K562 (cell line): ENCODE measurements around the gene METTL24. TPM values are rescaled to one million over a fixed set of nuclear protein-coding genes. Genes with fewer than 3 reads are reported as not detected.
"Not testable (repeated sequence)": the region's sequence is repeated elsewhere in the genome, so short reads cannot be mapped to it uniquely, and the experiment has no call there.

Experiments
- ATAC-seq: fragments of 200-7000 bp; cut with Tn5 transposase; 3 replicates; pipeline ENCODE4 v1.9.1; 2020; ENCODE audit warnings: moderate library complexity
- BruUV-seq: library from RNA; stranded (reverse); fragments of 400-500 nt; replicated peaks from 2 replicates; lab custom pipeline; 2021; lab: Mats Ljungman, UMichigan
- CTCF ChIA-PET: fragments of 300-600 bp; formaldehyde crosslinking; extraction: SDS; loops from one replicate; lab custom pipeline; 2021; ENCODE audit warnings: low intra/inter-chr PET ratio; lab: Yijun Ruan, JAX
- POLR2A ChIA-PET: fragments of 300-600, 350-650 bp; sonication (Branson Sonifier 250); formaldehyde crosslinking; extraction: SDS; loops from one replicate; lab custom pipeline; 2021; ENCODE audit warnings: antibody characterized with exemption, inconsistent platforms; lab: Yijun Ruan, JAX
- DNase-seq, 4 experiments: peaks; one replicate each; pipeline versions ENCODE4 v3.0.0 to v3.0.0-alpha.2; 2011 to 2018; ENCODE audit warnings: low spot score in 3 of 4, mixed read lengths in 3 of 4; ENCODE audit errors: extremely low read depth in 1 of 4
- FAIRE-seq: peaks from 2 replicates; lab custom pipeline; 2011; peaks lifted over from hg19 to GRCh38; lab: Jason Lieb, UNC
- H2AFZ ChIP-seq: 2 replicates; pipeline ENCODE4 v1.6.0; 2011; ENCODE audit warnings: low read depth, low read length, control low read depth, inconsistent platforms
- H3K27ac ChIP-seq: fragments of 200-600 bp; 3 replicates; pipeline ENCODE4 v1.8.0; 2011; ENCODE audit warnings: low read depth, mild to moderate bottlenecking, control low read depth, inconsistent platforms, low read length, moderate library complexity, mixed read lengths; ENCODE audit errors: extremely low read depth
- H3K27me3 ChIP-seq, 2 experiments: fragments of 300-600 bp in 1 of 2; 2 replicates in 1 of 2; 3 replicates in 1 of 2; pipeline versions ENCODE4 v1.6.0 to v1.8.0; 2011; ENCODE audit warnings: inconsistent platforms in 2 of 2, low read length in 2 of 2, mild to moderate bottlenecking in 1 of 2, mixed read lengths in 1 of 2, moderate library complexity in 1 of 2; ENCODE audit not compliant: control insufficient read depth in 2 of 2, insufficient read depth in 2 of 2
- H3K36me3 ChIP-seq: fragments of 300-600 bp; 3 replicates; pipeline ENCODE4 v1.8.0; 2011; ENCODE audit warnings: mild to moderate bottlenecking, low read length, inconsistent platforms; ENCODE audit not compliant: control insufficient read depth, insufficient read depth
- H3K4me1 ChIP-seq, 2 experiments: fragments of 200-600 bp in 1 of 2; replicated peaks in 1 of 2; 2 replicates in 1 of 2; 3 replicates in 1 of 2; pipeline versions ENCODE4 v1.5.1 to v1.8.0; 2011; ENCODE audit warnings: inconsistent platforms in 2 of 2, low read length in 2 of 2, mild to moderate bottlenecking in 1 of 2, mixed read lengths in 1 of 2, moderate library complexity in 1 of 2; ENCODE audit not compliant: control insufficient read depth in 2 of 2, insufficient read depth in 2 of 2
- H3K4me2 ChIP-seq: 2 replicates; pipeline ENCODE4 v1.6.1; 2011; ENCODE audit warnings: low read length, control low read depth, inconsistent platforms, mixed read lengths; ENCODE audit not compliant: insufficient read depth
- H3K4me3 ChIP-seq: fragments of 200-600 bp; sonication (generic), shearing (Covaris generic); 2 replicates; pipeline ENCODE4 v1.5.1; 2016; ENCODE audit warnings: control low read depth, inconsistent platforms
- H3K79me2 ChIP-seq: fragments of 200-600 bp; 3 replicates; pipeline ENCODE4 v1.8.0; 2011; ENCODE audit warnings: low read length, inconsistent platforms; ENCODE audit not compliant: control insufficient read depth, insufficient read depth
- H3K9ac ChIP-seq, 2 experiments: 2 replicates each; pipeline versions ENCODE4 v1.6.0 to v1.6.1; 2011; ENCODE audit warnings: low read depth in 2 of 2, low read length in 2 of 2, control low read depth in 1 of 2, inconsistent platforms in 1 of 2, mild to moderate bottlenecking in 1 of 2, mixed read lengths in 1 of 2; ENCODE audit not compliant: insufficient read depth in 1 of 2
- H3K9me1 ChIP-seq: one replicate; pipeline ENCODE4 v1.6.0; 2011; ENCODE audit warnings: inconsistent platforms, mild to moderate bottlenecking, low read length, moderate library complexity; ENCODE audit not compliant: control insufficient read depth, insufficient read depth
- H3K9me3 ChIP-seq: replicated peaks from 2 replicates; pipeline ENCODE4 v1.5.1; 2011; ENCODE audit warnings: low read depth, low read length, inconsistent platforms; ENCODE audit not compliant: control insufficient read depth, insufficient read depth
- H4K20me1 ChIP-seq: replicated peaks from 2 replicates; pipeline ENCODE4 v1.6.1; 2011; ENCODE audit warnings: low read length, inconsistent platforms, mixed read lengths; ENCODE audit not compliant: control insufficient read depth, insufficient read depth
- CEBPG ChIP-seq, 3 experiments: fragments of 200-800 bp in 1 of 3; sonication (Bioruptor generic) in 1 of 3; sonication (generic) in 1 of 3; formaldehyde crosslinking in 1 of 3; IDR thresholded peaks in 2 of 3; conservative IDR thresholded peaks in 1 of 3; 2 replicates each; pipeline versions ENCODE4 v1.6.1 to v1.8.0; 2016 to 2022; ENCODE audit warnings: missing compliant biosample characterization in 2 of 3, missing genetic modification characterization in 2 of 3, mild to moderate bottlenecking in 1 of 3, missing genetic modification reagents in 1 of 3
- DMBX1 ChIP-seq: fragments of 250-450 bp; sonication (Bioruptor Pico); IDR thresholded peaks from 2 replicates; pipeline ENCODE4 v1.8.0; 2022; ENCODE audit warnings: inconsistent platforms, mild to moderate bottlenecking, moderate library complexity, borderline replicate concordance
- RHOXF2B ChIP-seq: fragments of 250-450 bp; sonication (Bioruptor Pico); conservative IDR thresholded peaks from 2 replicates; pipeline ENCODE4 v1.5.1; 2021
- SMARCB1 ChIP-seq: IDR thresholded peaks from 2 replicates; pipeline ENCODE4 v1.6.1; 2011; ENCODE audit warnings: improper control_type of control experiment, low read depth; ENCODE audit not compliant: insufficient read length
- STAT5A ChIP-seq: IDR thresholded peaks from 2 replicates; pipeline ENCODE4 v1.6.1; 2012; ENCODE audit warnings: low read length, inconsistent platforms, borderline replicate concordance
- STAT5B ChIP-seq: fragments of 250-450 bp; sonication (Bioruptor Pico); IDR thresholded peaks from 2 replicates; pipeline ENCODE4 v1.8.0; 2021; ENCODE audit warnings: mild to moderate bottlenecking, inconsistent platforms
- WGBS: fragments of 100-300 bp; shearing (Covaris generic); methylation state at CpG from one replicate; pipeline ENCODE4 v1.1.6; 2016; ENCODE audit warnings: low coverage, mixed read lengths; ENCODE audit not compliant: insufficient coverage; ENCODE audit errors: missing lambda C conversion rate; 5-methylcytosine and 5-hydroxymethylcytosine counted together
- in situ Hi-C: fragments of 300-500 bp; cut with MboI; formaldehyde crosslinking; loops from 4 replicates; pipeline ENCODE4 v1.15.0; 2018; ENCODE audit warnings: inconsistent platforms, mixed read lengths
- intact Hi-C: fragments of 100-400 bp; cut with micrococcal nuclease; formaldehyde crosslinking; loops from 2 replicates; pipeline ENCODE4 v1.14.2; 2022
- polyA plus RNA-seq, 8 experiments: library from polyadenylated mRNA; depleted of rRNA in 4 of 8; stranded (reverse) in 5 of 8; unstranded in 3 of 8; fragments of >200 nt; fragmentation: Nextera tagmentation in 2 of 8; fragmentation: Illumina TruSeq in 1 of 8; extraction: Ambion mirVana in 2 of 8; extraction: Trizol in 1 of 8; gene quantifications; 2 replicates each; pipeline versions ENCODE4 v1.2.1 to v1.2.3, GENCODE V29; 2011 to 2014; ENCODE audit warnings: inconsistent platforms in 1 of 8, missing spikeins in 1 of 8
- total RNA-seq, 7 experiments: library from RNA; depleted of rRNA in 6 of 7; stranded (reverse); fragments of >200 nt in 6 of 7; fragmentation: Illumina TruSeq in 2 of 7; extraction: Trizol in 2 of 7; gene quantifications; 2 replicates each; pipeline versions ENCODE4 v1.2.1 to v1.2.3, GENCODE V29; 2011 to 2021; ENCODE audit warnings: low replicate concordance in 1 of 7
- TF ChIP-seq, protein P1 (sequence below): fragments of 450-650 bp; IDR thresholded peaks from 2 replicates; pipeline ENCODE4 v1.6.1; 2016; ENCODE audit warnings: borderline replicate concordance

METTL24 gene
- total and polyA plus RNA-seq, 9 of the 15 experiments (the other 6 are each of a cell fraction or from before 2014, with no cell fraction given), result not detected

DNA sequence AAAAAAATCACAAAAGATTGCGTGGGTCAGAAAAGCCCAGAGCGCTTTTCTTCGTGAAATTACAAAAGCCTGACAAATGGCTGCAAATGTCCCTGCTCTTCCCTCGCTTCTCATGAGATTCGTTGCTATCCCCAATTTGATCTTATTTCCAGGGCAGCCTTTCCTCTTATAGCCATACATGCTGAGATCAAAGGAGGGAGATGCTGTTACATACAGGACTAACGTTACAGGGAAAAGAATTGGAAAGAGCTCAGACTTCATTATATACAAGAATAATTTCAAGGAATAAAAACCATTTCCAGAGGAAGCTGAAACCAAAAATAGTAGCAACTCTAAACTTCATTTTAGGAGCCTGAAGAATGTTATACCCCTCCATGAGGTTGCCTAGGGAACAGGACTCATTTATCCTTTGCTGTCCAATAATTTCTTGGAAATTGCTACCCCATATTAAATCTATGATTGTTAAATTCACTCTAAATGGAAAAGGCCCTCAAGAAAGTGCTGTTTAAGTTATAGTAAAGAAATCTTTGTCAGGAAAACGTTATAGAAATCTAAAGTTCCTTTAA is 81.0 kb downstream of the METTL24 start:
- no peaks in the 10 kb centered on the region for H3K4me1 ChIP-seq
- no peaks in the 10 kb centered on the region for H3K36me3 ChIP-seq
- no peak for TF ChIP-seq CEBPG (CRISPR knock-in tag; IDR thresholded peaks at IDR 0.05)
- TF ChIP-seq CEBPG (tag; conservative IDR thresholded peaks at IDR 0.05 in 1 of 2, IDR thresholded peaks at IDR 0.05 in 1 of 2), result no peak
- no peak for TF ChIP-seq DMBX1 (CRISPR knock-in tag)
- no peak for TF ChIP-seq RHOXF2B (CRISPR knock-in tag)
- no peak for TF ChIP-seq SMARCB1
- TF ChIP-seq STAT5A, result no peak
- TF ChIP-seq STAT5B (CRISPR knock-in tag), result no peak
- TF ChIP-seq, protein P1, sequence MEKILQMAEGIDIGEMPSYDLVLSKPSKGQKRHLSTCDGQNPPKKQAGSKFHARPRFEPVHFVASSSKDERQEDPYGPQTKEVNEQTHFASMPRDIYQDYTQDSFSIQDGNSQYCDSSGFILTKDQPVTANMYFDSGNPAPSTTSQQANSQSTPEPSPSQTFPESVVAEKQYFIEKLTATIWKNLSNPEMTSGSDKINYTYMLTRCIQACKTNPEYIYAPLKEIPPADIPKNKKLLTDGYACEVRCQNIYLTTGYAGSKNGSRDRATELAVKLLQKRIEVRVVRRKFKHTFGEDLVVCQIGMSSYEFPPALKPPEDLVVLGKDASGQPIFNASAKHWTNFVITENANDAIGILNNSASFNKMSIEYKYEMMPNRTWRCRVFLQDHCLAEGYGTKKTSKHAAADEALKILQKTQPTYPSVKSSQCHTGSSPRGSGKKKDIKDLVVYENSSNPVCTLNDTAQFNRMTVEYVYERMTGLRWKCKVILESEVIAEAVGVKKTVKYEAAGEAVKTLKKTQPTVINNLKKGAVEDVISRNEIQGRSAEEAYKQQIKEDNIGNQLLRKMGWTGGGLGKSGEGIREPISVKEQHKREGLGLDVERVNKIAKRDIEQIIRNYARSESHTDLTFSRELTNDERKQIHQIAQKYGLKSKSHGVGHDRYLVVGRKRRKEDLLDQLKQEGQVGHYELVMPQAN, result no peak
- no peak overlapping the region for H3K27ac ChIP-seq
- ATAC-seq, result no peak
- H3K27me3 ChIP-seq, result peaks cover 0 to 2% of the 10 kb centered on the region in 2 experiments; a peak in 2 of 5 replicates
- in situ Hi-C loops, result no loop called here
- CTCF ChIA-PET, result no interaction called here
- POLR2A ChIA-PET, result no interaction called here
- H3K4me2 ChIP-seq, result no peak overlapping the region
- FAIRE-seq, result no peak
- no peaks in the 10 kb centered on the region for H3K79me2 ChIP-seq
- H4K20me1 ChIP-seq, result no peaks in the 10 kb centered on the region
- H3K9ac ChIP-seq, result no peak overlapping the region
- no peak overlapping the region for H2AFZ ChIP-seq
- BruUV-seq, result no TSS peak
- intact Hi-C loops, result no loop called here
- H3K9me1 ChIP-seq, result no peaks in the 10 kb centered on the region
- H3K9me3 ChIP-seq, result 0 out of 2 replicates have a peak, but pooled peaks cover 2% of the 10 kb centered on the region
- no peak for DNase-seq
- WGBS, result 0% methylated on average over 7 of the region's 7 CpGs
- H3K4me3 ChIP-seq, result no peak overlapping the region

DNA sequence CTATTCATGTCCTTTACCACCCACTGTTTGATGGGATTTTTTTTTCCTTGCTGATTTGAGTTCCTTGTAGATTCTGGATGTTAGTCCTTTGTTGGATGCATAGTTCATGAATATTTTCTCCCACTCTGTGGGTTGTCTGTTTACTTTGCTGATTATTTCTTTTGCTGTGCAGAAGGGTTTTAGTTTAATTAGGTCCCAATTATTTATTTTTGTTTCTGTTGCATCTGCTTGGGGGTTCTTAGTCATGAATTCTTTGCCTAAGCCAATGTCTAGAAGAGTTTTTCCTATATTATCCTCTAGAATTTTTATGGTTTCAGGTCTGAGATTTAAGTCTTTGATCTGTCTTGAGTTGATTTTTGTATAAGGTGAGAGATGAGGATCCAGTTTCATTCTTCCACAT is 85.4 kb downstream of the METTL24 start:
- H2AFZ ChIP-seq, FAIRE-seq, H3K27me3 ChIP-seq, H4K20me1 ChIP-seq, CTCF ChIA-PET, H3K4me2 ChIP-seq, H3K36me3 ChIP-seq, H3K27ac ChIP-seq, H3K9me3 ChIP-seq, H3K79me2 ChIP-seq, in situ Hi-C loops, H3K9me1 ChIP-seq, POLR2A ChIA-PET, intact Hi-C loops, ATAC-seq, DNase-seq, BruUV-seq, H3K9ac ChIP-seq, H3K4me3 ChIP-seq, H3K4me1 ChIP-seq: not testable (repeated sequence)
